Ramos (cell line): Measurements from ENCODE around the gene CENPK.

Experiments
- in situ Hi-C: fragments of 300-500 bp; cut with MboI; formaldehyde crosslinking; loops from one replicate; pipeline ENCODE4 v1.14.3; 2022; ENCODE audit warnings: low sequenced_read_pairs; ENCODE audit not compliant: unreplicated experiment

CENPK gene

GRCh38 chr5:65512170-65512937 is 50.6 kb downstream of the CENPK start:
- in situ Hi-C loops, result no loop called here

DNA sequence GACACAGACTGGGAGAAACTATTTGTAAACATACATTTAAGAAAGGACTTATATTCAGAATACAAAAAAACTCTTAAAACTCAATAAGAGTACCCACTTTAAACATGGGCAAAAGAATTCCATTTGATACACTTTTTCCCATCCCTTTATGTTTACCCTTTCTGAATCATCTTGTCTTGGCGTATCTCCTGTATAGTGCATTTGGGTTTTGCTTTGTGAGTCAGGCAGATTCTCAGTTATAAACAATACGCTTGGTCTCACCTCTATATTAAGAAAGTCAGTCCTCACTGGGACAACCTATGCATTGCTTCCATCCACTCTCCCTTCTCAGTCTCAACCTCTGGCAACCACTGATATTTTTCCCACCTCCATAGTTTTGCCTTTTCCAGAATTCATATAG is 54.0 kb downstream of the CENPK start:
- in situ Hi-C loops, result no loop called here

GRCh38 chr5:65506961-65507360 is 56.0 kb downstream of the CENPK start:
- in situ Hi-C loops, result no loop called here

DNA sequence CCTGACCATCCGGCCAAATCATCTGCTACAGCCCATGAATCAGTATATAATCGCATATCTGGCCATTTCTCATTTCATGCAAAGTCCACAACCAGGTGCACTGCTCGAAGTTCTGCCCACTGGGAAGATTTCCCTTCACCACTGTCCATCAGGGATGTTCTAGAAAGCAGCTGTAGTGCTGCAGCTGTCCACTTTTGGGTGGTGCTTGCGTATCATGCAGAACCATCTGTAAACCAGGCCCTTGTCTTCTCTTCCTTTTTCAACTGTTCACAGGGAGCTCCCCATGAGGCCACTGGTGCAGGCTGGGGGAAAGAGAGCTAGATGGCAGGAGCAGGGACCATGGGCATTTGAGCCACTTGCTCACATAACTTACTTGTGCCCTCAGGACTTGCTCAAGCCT is 73.8 kb downstream of the CENPK start:
- in situ Hi-C loops, result loop anchor here (10.0 to 25.0 kb wide), 4 partner anchors 402 to 854 kb away; no protein-coding TSS in a partner anchor

- in situ Hi-C loops, result loop anchor here (10.0 to 25.0 kb wide), 4 partner anchors 401 to 853 kb away; no protein-coding TSS in a partner anchor
Measured at GRCh38 chr5:65488038-65488687, 74.8 kb downstream of the CENPK start.

- in situ Hi-C loops, result loop anchor here (10.0 to 25.0 kb wide), 4 partner anchors 400 to 852 kb away; no protein-coding TSS in a partner anchor
Measured at GRCh38 chr5:65486803-65487202, 76.2 kb downstream of the CENPK start.

DNA sequence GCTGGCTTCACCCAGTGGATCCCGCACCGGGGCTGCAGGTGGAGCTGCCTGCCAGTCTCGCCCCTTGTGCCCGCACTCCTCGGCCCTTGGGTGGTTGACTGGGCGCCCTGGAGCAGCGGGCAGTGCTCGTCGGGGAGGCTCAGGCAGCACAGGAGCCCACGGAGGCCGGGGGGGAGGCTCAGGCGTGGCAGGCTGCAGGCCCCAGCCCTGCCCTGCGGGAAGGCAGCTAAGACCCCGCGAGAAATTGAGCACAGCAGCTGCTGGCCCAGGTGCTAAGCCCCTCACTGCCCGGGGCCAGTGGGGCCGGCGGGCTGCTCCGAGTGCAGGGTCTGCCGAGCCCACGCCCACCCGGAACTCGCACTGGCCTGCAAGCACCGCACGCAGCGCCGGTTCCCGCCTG is 77.6 kb downstream of the CENPK start:
- in situ Hi-C loops, result loop anchor here (10.0 to 25.0 kb wide), 4 partner anchors 398 to 851 kb away; no protein-coding TSS in a partner anchor

DNA sequence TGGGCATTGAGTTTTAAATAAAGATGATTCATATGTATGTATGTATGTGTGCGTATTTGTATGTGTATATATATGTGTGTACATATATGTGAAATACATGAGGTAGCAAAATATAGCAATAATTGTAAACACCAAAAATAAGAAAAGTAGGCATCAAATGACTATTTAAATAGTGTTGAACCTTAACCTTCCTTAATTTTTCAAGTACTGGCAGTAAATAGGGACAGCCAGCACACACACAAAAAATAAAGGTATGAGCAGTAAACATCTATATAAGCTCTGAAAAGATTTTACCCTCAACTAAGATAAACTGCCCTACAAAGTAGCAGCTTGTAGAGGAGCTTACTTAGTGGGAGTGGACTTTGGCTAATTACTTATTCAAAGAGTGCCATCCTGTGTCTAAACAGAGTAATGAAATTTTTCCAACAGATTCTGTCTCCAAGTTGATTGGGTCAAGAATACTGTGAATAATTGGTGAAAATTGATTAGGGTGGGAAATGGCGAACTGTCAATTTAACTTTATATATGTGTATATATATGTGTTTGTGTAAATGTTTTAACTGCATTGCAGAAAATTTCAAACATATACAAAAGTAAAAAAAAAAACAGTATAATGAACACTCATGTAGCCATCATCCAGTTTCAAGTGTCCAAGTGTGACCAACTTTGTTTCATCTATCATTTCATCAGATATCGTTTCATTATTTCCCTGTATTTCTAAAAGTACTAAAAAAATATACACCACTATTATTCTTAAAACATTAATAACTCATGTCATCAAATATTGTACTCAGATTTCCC is 79.2 kb downstream of the CENPK start:
- in situ Hi-C loops, result loop anchor here (10.0 to 25.0 kb wide), 4 partner anchors 396 to 849 kb away; no protein-coding TSS in a partner anchor

- in situ Hi-C loops, result loop anchor here (10.0 to 25.0 kb wide), 4 partner anchors 396 to 848 kb away; no protein-coding TSS in a partner anchor
Measured at GRCh38 chr5:65482736-65483545, 80.0 kb downstream of the CENPK start.

DNA sequence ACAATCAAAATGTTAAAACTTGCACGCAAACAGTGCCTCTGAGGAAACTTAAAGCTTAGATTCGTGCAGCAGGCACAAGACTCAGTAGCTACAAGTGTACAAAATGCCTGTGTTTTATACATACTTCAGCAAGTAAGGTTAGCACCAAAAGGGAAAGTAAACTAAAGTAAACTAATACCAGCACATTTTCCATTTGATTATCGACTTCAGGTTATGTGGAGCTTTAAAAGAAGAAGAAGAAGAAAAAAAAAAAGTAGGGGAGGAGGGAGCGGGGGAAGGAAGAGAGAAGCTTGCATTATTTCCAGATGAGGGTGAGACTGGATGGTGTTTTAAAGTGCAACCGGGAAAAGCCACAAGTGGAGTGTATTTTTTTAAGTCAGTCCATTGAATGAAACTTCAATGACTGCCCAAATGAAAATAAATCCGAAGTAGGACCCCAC is 80.7 kb downstream of the CENPK start:
- in situ Hi-C loops, result loop anchor here (10.0 to 25.0 kb wide), 4 partner anchors 395 to 848 kb away; no protein-coding TSS in a partner anchor

DNA sequence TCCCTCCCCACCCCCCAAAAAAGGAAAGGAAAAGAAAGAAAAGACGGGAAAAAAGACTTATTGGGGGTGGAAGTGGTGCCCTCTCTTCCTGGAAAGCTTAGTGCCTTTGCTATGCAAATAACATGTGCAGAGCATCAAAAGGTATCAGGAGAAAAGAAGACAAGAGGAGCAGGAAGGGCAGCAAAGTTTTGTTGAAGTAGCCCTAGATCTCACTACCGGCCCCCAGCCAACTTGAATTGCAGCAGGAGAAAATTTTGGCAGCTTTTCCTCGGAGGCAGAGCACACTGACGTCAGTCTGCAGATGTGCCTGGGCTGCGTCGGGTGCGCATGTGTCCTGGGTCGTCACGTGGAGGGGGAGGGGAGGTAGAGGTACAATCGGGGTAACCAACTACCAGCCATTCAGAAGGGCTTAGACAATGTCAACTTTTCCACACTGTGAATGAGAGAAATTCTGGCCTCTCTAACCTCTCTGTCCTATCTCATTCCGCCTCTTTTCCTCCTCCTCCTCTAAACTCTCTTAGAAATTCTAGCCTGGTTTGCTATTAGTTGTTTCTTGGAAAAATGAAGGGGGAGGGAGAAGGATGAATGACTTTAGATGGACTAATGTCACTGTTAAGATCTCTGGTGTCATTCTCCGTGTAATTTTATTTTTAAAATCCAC is 81.2 kb downstream of the CENPK start, which contains the start of gene ADAMTS6:
ADAMTS6 (minus strand) TSS at position 286 of the 661 bp plus-strand sequence. CDS start 8,247 bp downstream, outside the sequence.
- in situ Hi-C loops, result loop anchor here (10.0 to 25.0 kb wide), 4 partner anchors 394 to 847 kb away; no protein-coding TSS in a partner anchor

- in situ Hi-C loops, result loop anchor here (10.0 to 25.0 kb wide), 4 partner anchors 394 to 846 kb away; no protein-coding TSS in a partner anchor
Measured at GRCh38 chr5:65481171-65481581, 81.8 kb downstream of the CENPK start.

DNA sequence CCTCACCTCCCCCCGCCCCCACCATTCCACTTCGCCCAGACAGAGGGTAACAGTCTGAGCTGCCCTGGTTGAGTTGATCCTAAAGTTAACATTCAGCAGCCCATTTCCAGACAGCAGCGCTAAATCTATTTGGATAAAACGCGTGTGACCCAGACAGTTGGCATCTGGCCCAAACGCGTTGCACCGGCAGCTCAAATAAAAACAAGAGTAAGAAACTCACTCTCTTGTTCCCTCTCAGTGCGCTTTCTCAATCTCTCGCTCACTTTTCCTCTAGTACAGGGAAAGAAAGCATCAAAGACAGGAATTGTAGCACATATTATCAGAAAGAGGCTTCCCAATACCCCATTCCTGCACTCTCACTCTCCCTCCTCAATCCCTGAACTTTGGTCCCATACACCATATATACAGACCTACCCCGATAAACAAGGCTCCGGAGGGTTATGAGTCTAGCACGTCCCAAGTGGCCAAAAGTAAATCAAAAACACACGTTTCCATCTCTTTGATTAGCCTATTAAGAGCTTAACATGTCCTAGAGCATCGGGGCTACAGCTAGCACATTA is 82.6 kb downstream of the CENPK start:
- in situ Hi-C loops, result loop anchor here (10.0 to 25.0 kb wide), 4 partner anchors 393 to 846 kb away; no protein-coding TSS in a partner anchor

DNA sequence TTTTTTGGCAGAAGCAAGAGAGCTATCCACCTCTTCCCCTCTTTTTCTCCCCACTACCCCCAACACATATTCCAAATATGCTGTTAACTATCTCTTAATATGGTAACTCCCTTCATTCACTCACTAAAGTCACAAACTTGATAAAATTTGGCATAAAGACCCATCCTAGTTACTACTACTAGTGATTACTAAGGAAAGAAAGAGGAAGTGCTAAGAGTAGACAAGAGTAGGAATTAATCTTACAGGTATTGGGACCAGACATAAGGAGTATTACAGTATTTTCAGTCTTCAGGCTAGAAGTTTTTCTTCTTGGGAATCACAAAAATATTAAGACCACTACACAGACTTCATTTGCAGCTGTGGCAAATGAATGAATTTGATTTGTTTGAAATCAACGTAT is 83.4 kb downstream of the CENPK start:
- in situ Hi-C loops, result loop anchor here (25.0 kb wide), 1 partner anchor 392 kb away; no protein-coding TSS in a partner anchor

DNA sequence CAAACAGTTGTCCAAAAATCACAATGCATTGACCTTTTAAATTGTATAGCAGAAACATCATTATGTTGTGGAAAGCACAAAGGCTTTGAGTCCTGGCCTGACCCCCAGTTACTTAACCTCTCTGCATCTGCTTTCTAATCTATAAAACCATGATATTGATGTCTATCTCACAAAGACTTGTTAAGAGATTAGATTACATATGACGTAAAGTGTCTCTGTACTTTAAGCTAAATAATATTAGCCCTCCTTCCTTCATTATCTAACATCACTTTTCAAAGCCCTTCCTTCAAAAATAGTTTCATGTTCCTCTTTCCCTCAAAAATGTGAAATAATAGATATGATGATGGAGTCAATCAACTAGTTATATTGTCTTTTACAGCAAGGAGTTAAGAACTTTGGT is 84.6 kb downstream of the CENPK start:
- in situ Hi-C loops, result loop anchor here (25.0 kb wide), 1 partner anchor 391 kb away; no protein-coding TSS in a partner anchor

DNA sequence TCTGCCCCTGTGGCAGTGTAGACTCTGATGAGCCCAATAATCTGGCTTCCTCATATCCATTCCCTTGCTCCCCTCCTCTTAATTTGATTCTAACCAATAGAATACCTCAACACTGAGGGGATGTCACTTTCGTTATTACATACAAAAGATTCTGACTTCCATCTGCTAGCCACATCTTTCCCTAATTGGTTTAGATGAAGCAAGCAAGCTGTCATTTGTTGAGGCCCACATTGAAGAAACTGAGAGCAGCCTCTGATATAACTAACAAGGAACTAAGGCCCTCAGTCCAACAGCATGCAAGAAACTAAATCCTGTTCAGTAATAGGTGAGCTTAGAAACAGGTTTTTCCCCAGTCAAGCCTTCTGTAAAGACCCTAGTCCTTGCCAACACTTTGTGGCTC is 87.1 kb downstream of the CENPK start:
- in situ Hi-C loops, result loop anchor here (25.0 kb wide), 1 partner anchor 389 kb away; no protein-coding TSS in a partner anchor

- in situ Hi-C loops, result loop anchor here (25.0 kb wide), 1 partner anchor 388 kb away; no protein-coding TSS in a partner anchor
Measured at GRCh38 chr5:65475336-65475735, 87.6 kb downstream of the CENPK start.

DNA sequence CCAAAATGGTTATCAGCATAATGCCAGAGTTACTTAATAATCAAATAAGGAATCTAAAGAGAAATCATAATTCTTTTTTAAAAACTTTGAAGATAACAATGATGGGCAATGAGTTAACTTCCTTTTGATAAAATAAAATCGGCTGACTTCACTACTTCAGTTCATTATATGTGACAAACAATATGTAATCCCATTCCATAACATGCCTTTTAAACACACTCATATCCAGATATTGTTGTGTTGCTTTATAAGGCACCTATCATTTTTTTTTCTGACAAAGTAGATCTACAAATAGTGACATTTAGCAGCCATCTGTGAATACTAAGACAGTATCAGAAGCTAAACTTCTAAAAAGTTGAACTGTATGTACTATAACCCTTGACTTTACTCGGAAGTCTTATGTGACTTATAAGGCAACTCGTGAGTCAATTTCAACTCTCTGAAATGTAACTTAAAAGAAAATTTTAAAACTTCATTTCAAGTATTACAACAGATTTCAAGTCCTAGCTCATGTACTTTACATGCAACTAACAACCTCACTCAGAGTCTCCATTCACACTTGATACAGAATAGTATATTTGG is 88.7 kb downstream of the CENPK start:
- in situ Hi-C loops, result no loop called here
